ENCODE data around the gene BPIFB4. TPM values are rescaled to one million over a fixed set of nuclear protein-coding genes. Genes with fewer than 3 reads are reported as not detected.

Gene BPIFB4
- total RNA-seq, 1 experiment from 2014 or later: not detected

GRCh38 chr20:33069673-33070072 lies 9.8 kb upstream of the BPIFB4 start:
- CTCF ChIA-PET: no interaction called here
- no peaks in the 10 kb centered on the region for H3K9me3 Mint-ChIP-seq (ENCODE audit: low read depth, unreplicated experiment)
- no TSS peak for BruUV-seq (replicated peaks)
- DNase-seq: no peak
- intact Hi-C loops (cut with micrococcal nuclease; ENCODE audit: unreplicated experiment): no loop called here
- TF ChIP-seq CTCF (IDR thresholded peaks at IDR 0.05; ENCODE audit: unreplicated experiment): no peak
- H3K27ac Mint-ChIP-seq (ENCODE audit: unreplicated experiment): no peak overlapping the region
- no peak overlapping the region for H3K4me3 Mint-ChIP-seq (ENCODE audit: low read depth, unreplicated experiment)
- peaks cover 100% of the 10 kb centered on the region for H3K27me3 Mint-ChIP-seq (ENCODE audit: unreplicated experiment)
- no peaks in the 10 kb centered on the region for H3K4me1 Mint-ChIP-seq (ENCODE audit: low read depth, unreplicated experiment)
- no peaks in the 10 kb centered on the region for H3K36me3 Mint-ChIP-seq (ENCODE audit: insufficient read depth, unreplicated experiment)

- DNase-seq: no peak
- no TSS peak for BruUV-seq (replicated peaks)
- intact Hi-C loops (cut with micrococcal nuclease; ENCODE audit: unreplicated experiment): no loop called here
- H3K36me3 Mint-ChIP-seq (ENCODE audit: insufficient read depth, unreplicated experiment): no peaks in the 10 kb centered on the region
- H3K27me3 Mint-ChIP-seq (ENCODE audit: unreplicated experiment): peaks cover 100% of the 10 kb centered on the region
- CTCF ChIA-PET: interaction anchor here (0.6 to 0.8 kb wide), 2 partner anchors 168 to 669 kb away, joined by 3 to 5 read pairs; no protein-coding TSS in a partner anchor
- no peak overlapping the region for H3K4me3 Mint-ChIP-seq (ENCODE audit: low read depth, unreplicated experiment)
- no peak overlapping the region for H3K27ac Mint-ChIP-seq (ENCODE audit: unreplicated experiment)
- H3K9me3 Mint-ChIP-seq (ENCODE audit: low read depth, unreplicated experiment): no peaks in the 10 kb centered on the region
- no peak for TF ChIP-seq CTCF (IDR thresholded peaks at IDR 0.05; ENCODE audit: unreplicated experiment)
- H3K4me1 Mint-ChIP-seq (ENCODE audit: low read depth, unreplicated experiment): no peaks in the 10 kb centered on the region
Observed at GRCh38 chr20:33070111-33071053, 9.1 kb upstream of the BPIFB4 start.

- DNase-seq: no peak
- H3K36me3 Mint-ChIP-seq (ENCODE audit: insufficient read depth, unreplicated experiment): no peaks in the 10 kb centered on the region
- H3K27ac Mint-ChIP-seq (ENCODE audit: unreplicated experiment): no peak overlapping the region
- peaks cover 100% of the 10 kb centered on the region for H3K27me3 Mint-ChIP-seq (ENCODE audit: unreplicated experiment)
- CTCF ChIA-PET: interaction anchor here (0.6 to 0.8 kb wide), 2 partner anchors 169 to 670 kb away, joined by 3 to 5 read pairs; no protein-coding TSS in a partner anchor
- intact Hi-C loops (cut with micrococcal nuclease; ENCODE audit: unreplicated experiment): no loop called here
- H3K4me1 Mint-ChIP-seq (ENCODE audit: low read depth, unreplicated experiment): no peaks in the 10 kb centered on the region
- no peaks in the 10 kb centered on the region for H3K9me3 Mint-ChIP-seq (ENCODE audit: low read depth, unreplicated experiment)
- no peak overlapping the region for H3K4me3 Mint-ChIP-seq (ENCODE audit: low read depth, unreplicated experiment)
- no TSS peak for BruUV-seq (replicated peaks)
- TF ChIP-seq CTCF (IDR thresholded peaks at IDR 0.05; ENCODE audit: unreplicated experiment): no peak
Observed at GRCh38 chr20:33071198-33071597, 8.2 kb upstream of the BPIFB4 start.

GRCh38 chr20:33072362-33072761 lies 7.1 kb upstream of the BPIFB4 start:
- Mint-ChIP-seq H3K27ac (ENCODE audit: unreplicated experiment) (no peak overlapping the region), H3K36me3 (ENCODE audit: insufficient read depth, unreplicated experiment) (no peaks in the 10 kb centered on the region), H3K4me3 (ENCODE audit: low read depth, unreplicated experiment) (no peak overlapping the region), H3K27me3 (ENCODE audit: unreplicated experiment) (peaks cover 91% of the 10 kb centered on the region), H3K9me3 (ENCODE audit: low read depth, unreplicated experiment) (no peaks in the 10 kb centered on the region), H3K4me1 (ENCODE audit: low read depth, unreplicated experiment) (no peaks in the 10 kb centered on the region)
- no peak for DNase-seq
- CTCF ChIA-PET: interaction anchor here (0.8 kb wide), 1 partner anchor 489 kb away, joined by 3 read pairs; no protein-coding TSS in a partner anchor
- BruUV-seq (replicated peaks): no TSS peak
- intact Hi-C loops (cut with micrococcal nuclease; ENCODE audit: unreplicated experiment): no loop called here
- no peak for TF ChIP-seq CTCF (IDR thresholded peaks at IDR 0.05; ENCODE audit: unreplicated experiment)

All from Calu3 (cell line).